Measurements from ENCODE around the gene OOSP4B.
"Not testable (repeated sequence)": the region's sequence is repeated elsewhere in the genome, so short reads cannot be mapped to it uniquely, and the experiment has no call there.

OOSP4B gene

DNA sequence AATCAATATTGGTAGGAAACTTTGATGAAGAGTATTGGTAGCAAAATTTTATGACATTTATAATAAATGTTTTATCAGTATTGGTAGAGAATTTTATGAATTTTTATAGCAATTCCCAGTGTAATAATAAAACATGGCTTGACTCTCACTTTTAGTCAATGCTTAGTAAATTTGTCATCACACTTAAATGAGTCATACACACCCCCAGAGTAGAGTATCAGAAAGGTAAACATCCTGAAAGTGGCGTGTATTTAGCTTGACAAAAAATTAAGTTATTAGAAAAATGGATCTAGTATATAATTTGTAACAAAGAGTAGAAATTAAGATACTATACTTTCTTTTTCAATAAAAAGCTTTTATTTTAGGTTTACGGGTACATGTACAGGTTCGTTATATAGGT lies 42.1 kb downstream of the OOSP4B start:
- in situ Hi-C loops (cut with HindIII; ENCODE audit: low sequenced_read_pairs), result no loop called here

DNA sequence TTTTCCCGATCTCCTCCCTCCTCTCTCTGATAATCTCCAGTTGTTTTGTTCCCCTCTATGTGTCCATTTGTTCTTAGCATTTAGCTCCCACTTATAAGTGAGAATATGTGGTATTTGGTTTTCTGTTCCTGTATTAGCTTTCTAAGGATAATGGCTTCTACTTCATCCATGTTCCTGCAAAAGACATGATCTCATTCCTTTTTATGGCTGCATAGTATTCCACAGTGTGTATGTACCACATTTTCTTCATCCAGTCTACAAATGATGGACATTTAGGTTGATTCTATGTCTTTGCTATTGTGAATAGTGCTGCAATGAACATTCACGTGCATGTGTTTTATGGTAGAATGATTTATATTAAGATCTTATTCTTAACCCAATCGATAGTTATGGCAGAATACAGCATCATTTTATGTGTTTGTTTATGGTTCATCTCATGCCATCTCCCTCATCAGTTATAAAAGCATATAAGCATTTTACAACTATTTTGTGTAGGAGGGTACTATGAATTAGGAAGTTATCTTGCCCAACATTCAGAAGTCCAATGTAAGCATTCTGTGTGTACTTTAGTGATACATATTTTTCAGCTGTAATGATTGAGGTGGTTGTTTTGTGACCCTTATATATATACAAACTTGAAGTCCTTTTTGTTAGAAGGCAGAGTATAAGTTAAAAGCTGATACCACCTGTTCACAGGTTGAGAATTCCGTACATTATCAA lies 42.7 kb downstream of the OOSP4B start:
- in situ Hi-C loops (cut with HindIII; ENCODE audit: low sequenced_read_pairs), result no loop called here

DNA sequence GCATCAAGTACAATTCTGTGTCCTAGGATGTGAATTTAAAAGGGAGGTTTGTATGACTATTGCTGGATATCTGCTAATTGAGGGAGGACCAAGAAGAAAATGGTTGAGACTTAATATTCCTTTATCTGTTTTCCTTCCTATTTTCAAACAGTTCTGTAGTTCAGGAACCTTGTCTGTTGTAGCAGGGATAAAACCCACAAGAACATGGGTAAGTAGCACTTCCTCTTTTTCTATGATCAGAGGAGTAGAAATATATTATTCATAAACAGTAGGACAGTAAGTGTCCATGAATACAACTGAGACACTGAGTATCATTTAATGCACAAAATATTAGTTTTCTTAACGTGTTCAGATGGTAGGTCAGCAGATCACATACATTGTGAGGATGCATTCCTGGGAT lies 47.1 kb downstream of the OOSP4B start:
- in situ Hi-C loops (cut with HindIII; ENCODE audit: low sequenced_read_pairs), result no loop called here

DNA sequence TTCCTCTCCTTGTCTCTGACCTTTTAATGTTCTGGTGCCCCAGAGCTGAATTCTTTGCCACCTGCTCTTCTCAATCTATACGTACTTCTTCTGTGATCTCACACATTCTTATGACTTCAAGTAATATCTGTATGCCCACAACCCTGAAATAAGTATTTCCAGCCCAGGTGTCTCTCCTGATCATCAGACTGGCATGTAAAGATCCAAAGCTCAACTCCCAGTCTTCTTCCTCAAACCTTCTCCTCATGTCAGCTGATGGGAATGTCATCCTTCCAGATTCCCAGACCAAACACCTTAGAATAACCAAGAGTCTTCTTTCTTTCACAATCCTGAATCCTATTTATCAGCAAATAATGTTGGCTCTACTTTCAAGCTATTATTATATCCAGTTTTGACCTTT lies 48.8 kb downstream of the OOSP4B start:
- in situ Hi-C loops (cut with HindIII; ENCODE audit: low sequenced_read_pairs), result no loop called here

DNA sequence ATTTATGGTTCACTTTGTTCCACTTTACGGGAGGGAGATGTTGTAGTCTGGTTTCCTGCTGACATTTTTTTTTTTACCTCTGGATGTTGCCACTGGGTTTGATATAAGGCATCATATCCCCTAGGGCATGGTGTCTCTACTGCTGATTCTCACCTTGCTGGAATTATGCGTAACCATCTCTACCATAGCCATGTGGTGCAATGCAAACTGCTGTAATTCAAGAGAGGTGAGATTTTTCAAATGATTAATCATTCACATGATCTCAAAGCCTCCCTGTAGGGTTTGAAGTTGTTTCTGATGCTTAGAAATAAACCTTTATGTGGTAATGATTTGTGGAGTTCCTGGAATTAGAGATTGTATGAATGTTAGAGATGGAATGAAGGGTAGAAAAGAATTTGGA lies 52.5 kb downstream of the OOSP4B start:
- in situ Hi-C loops (cut with HindIII; ENCODE audit: low sequenced_read_pairs), result no loop called here

DNA sequence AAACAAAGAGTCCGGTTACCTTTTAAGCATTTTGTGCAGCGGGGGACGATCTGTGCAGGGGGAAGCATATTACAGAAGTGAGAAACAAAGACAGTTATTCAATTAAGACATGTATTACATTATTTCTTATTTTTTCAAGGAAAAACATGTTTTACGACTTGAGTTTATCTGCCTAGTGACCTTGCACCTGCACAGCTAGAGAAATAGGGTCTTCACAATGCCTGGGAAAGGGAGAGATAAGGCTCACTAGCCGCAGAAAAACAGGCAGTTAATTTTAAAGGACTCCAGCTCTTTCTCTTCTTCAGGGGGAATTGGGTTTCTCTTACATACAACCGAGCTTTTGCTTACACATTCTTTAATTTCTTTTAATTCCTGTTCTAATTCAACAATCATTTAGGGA lies 54.7 kb downstream of the OOSP4B start:
- in situ Hi-C loops (cut with HindIII; ENCODE audit: low sequenced_read_pairs), result not testable (repeated sequence)

DNA sequence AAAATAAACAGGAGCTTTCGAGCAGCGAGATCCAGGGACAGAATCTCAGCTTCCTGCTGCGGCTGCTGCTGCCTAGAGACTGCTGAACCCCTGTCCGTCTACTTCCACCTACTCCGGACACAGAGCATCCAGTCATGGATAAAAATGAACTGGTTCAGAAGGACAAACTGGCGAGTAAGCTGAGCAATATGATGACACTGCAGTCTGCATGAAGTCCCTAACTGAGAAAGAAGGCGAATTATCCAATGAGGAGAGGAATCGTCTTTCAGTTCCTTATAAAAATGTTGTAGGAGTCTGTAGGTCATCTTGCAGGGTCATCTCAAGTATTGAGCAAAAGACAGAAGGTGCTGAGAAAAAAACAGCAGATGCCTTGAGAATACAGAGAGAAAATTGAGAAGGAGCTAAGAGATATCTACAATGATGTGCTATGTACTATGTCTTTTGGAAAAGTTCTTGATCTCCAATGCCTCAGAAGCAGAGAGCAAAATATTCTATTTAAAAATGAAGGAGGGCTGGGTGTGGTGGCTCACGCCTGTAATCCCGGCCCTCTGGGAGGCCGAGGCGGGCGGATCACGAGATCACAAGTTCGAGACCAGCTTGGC lies 60.3 kb downstream of the OOSP4B start:
- in situ Hi-C loops (cut with HindIII; ENCODE audit: low sequenced_read_pairs), result no loop called here

DNA sequence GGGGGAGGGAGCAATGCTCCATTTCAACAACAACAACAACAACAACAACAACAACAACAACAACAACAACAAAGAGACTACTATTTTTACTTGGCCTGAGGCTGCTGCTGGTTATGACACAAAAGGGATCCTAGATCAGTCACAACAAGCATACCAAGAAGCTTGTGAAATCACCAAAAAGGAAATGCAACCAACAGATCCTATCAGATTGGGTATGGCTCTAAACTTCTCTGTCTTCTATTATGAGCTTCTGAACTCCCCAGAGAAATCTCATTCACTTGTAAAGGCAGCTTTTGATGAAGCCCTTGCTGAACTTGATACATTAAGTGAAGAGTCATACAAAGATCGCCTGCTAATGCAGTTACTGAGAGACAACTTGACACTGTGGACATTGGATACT lies 61.0 kb downstream of the OOSP4B start:
- in situ Hi-C loops (cut with HindIII; ENCODE audit: low sequenced_read_pairs), result no loop called here

DNA sequence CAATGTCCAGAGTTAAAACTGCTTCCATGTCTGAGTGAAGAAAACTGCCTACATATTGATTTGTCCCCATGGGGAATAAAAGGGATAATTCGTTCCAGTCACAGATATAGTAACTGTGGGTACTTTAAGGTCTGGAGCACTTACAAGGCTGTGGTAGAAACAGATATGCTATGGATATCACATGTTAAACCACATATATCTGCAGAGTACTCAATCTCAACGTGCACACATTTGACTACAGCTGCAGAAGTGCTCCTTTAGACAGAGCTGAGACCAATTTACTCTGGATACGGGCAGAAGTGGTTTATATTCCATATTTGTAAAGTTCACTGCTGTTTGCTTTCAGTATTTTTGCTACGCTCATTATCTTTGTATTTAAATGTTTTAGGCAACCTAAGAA lies 61.8 kb downstream of the OOSP4B start:
- in situ Hi-C loops (cut with HindIII; ENCODE audit: low sequenced_read_pairs), result no loop called here

DNA sequence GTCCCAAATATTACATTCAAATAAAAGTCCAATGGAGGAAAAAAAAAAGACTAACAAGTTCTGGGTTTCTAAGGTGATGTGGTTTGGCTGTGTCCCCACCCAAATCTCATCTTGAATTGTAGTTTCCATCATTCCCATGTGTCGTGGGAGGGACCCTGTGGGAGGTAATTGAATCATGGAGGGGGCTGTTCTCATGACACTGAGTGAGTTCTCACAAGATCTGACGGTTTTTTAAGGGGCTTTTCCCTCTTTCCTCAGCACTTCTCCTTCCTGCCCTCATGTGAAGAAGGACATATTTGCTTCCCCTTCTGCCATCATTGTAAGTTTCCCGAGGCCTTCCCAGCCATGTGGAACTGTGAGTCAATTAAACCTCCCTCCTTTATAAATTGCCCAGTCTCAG lies 63.6 kb downstream of the OOSP4B start:
- in situ Hi-C loops (cut with HindIII; ENCODE audit: low sequenced_read_pairs), result no loop called here
